ENCODE measurements around the gene HTR2B.
"Not testable (repeated sequence)": the region's sequence is repeated elsewhere in the genome, so short reads cannot be mapped to it uniquely, and the experiment has no call there.

Gene HTR2B

DNA sequence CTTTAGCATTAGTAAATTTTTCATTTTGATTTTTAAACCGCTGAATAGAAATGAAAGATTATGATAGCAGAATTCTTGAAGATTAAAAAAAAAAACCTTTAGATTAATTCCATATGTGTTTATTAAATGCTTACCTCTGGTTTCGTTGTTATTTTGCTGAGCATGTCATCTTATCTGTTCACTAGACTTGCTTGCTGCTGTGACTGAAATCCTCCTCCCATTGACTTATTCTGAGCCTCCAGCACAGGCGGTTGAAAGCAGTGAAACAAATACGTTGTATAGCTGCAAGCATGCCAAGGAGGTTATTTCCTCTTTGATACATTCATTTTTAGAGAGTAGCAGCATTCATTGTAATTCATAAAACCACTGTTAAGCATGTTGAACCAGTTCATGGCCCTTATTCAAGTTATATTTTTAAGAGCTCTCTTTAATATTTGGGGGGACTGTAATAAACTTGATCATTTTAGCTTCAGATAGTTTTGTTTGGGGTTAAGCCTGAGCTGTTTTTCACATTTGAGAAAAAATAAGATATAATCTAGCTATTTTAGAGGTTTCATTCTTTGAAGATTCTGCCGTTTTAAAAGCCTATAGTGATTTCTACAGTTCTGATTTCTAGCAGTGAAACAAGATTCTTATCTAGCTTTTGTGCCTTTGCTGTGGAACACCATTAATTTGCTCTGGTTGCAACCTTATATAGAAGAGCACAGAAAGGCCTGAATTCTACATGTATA, at the start of gene HTR2B:
Gene HTR2B (minus strand): TSS at position 205 of the 731 bp plus-strand sequence. CDS start 1,278 bp downstream, outside the sequence.
- DNase-seq (ENCODE audit: low read depth) = no peak

DNA sequence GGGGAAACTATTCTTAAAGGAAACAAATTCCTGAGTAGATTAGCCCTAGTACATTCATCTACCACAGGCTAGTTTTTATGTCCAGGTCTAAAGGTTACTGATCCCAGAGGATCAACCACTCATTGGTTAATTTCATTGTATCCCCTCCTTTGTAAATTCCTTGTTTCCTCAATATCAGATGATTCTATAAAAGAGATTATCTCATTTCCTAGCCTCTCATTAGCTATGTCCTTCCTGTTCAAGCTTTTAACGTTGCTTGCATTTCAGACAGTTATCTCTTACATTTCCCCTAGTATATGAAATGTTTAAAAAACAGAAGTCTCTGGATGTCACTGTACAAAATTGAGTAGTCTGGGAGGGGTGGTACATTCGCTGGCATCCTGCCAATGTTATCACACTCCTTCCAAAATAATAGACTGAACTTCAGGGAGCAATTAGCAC, 49.4 kb upstream of the HTR2B start:
- no peak for DNase-seq (ENCODE audit: low read depth)

GRCh38 chr2:231172025-231172424, 47.2 kb upstream of the HTR2B start:
- DNase-seq (ENCODE audit: low read depth) = no peak

- DNase-seq (ENCODE audit: low read depth) = no peak
Observed at GRCh38 chr2:231170055-231170454, 45.2 kb upstream of the HTR2B start.

DNA sequence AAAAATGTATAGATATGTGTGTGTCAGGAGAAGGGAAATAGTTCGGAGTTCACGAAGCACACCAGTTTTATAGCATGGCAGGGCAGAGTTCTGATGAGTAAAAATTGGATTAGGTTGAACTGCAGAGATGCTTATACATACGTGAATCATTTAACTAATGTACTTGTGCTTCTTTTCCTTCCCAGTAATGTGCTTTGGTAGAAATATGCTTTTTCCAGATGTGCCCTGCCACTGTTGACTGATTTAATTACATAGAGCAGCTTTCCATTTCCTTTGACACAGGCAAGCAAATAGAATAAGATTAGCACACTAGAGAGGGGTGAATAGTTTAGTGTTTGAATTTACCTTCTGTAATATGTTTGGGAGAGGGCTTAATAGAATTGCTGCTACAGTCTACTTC, 44.6 kb upstream of the HTR2B start:
- DNase-seq (ENCODE audit: low read depth) = no peak

- no peak for DNase-seq (ENCODE audit: low read depth)
Observed at GRCh38 chr2:231168460-231169139, 43.8 kb upstream of the HTR2B start.

DNA sequence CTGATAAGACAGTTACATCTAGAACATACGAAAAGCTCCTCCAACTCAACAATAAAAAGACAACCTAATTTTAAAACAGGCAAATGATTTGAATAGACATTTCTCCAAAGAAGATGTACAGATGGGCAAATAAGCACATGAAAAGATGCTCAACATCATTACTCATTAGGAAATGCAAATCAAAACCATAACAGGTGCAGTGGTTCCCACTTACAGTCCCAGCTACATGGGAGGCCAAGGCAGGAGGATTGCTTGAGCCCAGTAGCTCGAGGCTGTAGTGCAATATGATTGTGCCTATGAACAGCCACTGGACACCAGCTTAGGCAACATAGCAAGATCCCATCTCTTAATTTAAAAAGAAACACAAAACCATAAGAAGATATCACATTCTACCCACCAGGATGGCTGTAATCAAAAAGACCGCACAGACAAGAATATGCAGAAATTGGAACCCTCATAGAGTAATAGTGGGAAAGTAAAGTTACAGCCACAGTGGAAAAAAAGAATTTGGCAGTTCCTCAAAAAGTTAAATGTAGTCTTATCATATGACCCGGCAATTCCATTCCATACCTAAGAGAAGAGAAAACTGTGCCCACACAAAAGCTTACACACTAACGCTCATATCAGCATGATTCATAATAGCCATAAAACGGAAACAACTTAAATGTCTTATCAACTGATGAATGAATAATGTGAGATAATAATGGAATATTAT, 43.1 kb upstream of the HTR2B start:
- no peak for DNase-seq (ENCODE audit: low read depth)

DNA sequence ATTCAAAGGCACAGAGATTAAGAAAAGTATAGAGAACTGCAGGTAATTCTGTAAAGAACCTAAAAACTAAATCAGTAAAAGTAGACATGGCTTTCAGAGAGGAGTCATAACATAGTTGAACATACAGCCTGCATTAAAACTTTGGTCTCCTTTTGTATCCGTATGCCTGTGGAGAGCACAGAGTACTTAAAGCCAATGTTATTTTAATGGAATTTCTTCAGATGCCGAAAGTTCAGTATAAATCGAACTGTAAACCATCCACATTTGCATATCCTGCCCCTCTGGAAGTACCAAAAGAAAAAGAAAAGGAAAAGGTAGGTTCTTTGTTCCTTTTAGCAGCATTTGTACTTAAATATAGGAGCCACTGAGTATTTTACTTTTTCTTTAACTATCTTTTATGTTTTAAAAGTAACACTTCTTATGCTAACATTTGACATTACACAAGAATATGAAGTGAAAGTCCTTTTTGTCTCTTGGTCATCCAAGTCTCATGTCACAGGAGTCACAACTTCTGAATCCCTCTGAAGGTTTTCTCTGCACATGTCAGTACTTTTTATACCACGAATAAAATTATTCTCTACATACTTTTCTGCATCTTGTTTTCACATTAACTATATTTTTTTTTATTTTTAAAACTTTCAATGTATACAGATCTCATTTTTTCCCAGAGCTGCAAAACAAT, 38.7 kb upstream of the HTR2B start:
- DNase-seq (ENCODE audit: low read depth) = no peak

DNA sequence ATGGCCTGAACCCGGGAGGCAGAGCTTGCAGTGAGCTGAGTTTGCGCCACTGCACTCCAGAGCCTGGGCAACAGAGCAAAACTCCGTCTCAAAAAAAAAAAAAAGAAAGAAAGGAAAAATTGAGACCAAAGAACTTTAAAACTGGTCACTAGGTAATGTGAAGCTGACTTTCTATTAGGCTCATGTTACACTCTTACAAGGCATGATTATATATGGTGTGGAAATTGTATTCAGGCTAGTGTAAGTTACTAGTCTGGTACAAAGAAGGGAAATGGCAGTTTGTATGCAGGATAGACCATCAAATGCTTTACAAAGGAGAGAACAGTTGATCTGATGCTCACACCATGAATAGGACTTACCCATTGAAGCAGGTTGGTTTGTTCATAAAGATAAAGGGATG, 38.2 kb upstream of the HTR2B start:
- DNase-seq (ENCODE audit: low read depth) = no peak

GRCh38 chr2:231161877-231162329, 37.1 kb upstream of the HTR2B start:
- no peak for DNase-seq (ENCODE audit: low read depth)

DNA sequence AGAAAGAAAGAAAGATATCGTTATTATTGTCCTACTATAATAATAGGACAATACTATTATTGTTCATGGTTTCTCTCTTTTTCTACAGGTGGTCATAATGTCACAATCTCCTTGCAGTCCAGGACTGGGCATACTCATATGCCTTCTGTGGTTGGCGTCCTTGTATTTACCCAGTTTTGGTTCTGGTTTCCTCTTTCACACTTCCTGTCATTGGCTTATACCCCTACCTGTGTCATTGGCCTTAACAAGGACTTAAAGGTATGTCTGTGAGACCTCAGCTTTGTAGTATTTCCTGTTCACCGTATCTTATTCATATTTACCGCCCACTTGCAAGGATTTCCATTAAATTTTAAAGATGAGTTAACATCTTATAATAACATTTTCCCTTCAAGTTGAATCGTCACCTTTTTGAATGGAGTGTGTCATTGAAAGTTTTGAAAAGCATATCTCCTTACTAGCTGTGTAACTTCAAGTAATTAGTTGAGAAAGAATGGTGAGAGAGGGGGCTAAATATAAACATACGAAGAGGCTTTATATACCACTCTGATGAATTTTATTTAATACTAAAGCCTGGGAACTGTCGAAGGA, 36.5 kb upstream of the HTR2B start:
- no peak for DNase-seq (ENCODE audit: low read depth)

GRCh38 chr2:231160701-231161100, 35.9 kb upstream of the HTR2B start:
- DNase-seq (ENCODE audit: low read depth) = no peak

- DNase-seq (ENCODE audit: low read depth) = no peak
Observed at GRCh38 chr2:231159306-231159705, 34.5 kb upstream of the HTR2B start.

DNA sequence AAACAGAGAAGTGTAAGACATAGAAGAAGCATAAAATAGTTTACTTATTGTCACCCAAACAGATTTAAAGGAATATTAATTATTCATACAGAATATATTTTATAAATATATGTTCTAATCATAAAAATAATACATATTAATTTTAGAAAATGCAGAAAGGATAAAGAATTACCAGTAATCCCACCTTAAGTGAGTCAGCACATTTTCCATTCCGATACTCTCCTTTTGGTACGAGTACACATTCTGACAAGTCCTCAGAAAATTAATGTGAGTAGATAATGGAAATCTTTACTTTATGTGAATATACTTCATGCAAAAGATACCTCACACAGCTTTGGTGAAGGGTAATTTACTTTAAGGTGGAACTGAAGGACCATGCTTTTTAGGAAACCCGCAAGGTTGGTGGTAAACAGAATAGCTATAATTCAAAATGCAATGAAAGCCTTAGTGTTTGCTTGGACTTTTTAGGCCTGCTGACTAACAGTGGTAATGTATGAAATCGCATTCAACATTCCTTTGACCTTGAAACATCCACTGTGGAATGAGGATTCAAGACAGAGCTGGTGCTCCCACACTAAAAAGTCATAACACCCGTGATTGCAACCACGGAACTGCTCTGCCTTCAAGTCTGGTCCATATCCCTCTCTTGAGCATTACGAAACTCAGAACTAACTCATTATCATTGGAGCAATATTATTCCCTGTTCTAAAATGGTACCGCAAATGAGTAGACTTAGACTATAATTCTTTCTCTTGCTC, 28.1 kb upstream of the HTR2B start:
- DNase-seq (ENCODE audit: low read depth) = no peak

DNA sequence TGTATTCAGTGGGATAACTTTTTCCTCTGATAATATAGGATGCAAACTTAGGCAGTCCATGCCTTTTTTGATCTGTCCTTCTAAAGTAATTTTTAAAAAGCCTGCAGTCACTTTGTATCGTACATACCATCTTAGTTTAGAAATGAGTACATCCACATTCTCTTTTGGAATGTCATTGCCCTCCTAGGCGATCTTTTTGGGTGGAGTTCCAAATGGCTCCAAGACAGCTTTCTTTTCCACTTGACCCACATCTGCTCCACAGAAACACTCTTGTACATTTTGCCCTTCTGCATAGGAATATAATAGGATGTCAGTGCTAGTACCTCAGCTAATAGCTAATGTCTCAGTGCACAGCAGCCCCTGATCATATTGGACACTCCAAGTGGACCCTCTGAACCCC, 21.8 kb upstream of the HTR2B start:
- no peak for DNase-seq (ENCODE audit: low read depth)

DNA sequence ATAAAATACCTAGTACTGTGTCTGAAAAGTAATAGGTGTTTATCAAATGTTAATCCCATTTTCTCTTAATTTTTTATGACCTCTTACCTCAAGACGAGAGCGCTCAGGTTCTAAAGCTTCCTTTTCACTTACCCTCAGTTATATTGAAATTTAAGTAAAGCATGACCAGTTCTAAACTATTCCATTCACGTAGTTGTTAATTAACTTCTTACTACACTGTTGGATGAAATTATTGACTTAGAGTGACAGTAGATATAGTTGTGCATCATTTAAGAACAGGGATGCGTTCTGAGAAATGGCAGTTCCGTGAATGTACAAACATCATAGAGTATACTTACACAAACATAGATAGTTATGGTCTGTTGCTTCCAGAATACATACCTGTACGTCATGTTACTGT, 20.1 kb upstream of the HTR2B start:
- no peak for DNase-seq (ENCODE audit: low read depth)

GRCh38 chr2:231140808-231141207, 16.0 kb upstream of the HTR2B start:
- not testable (repeated sequence) for DNase-seq (ENCODE audit: low read depth)

- no peak for DNase-seq (ENCODE audit: low read depth)
Observed at GRCh38 chr2:231139796-231140195, 15.0 kb upstream of the HTR2B start.

DNA sequence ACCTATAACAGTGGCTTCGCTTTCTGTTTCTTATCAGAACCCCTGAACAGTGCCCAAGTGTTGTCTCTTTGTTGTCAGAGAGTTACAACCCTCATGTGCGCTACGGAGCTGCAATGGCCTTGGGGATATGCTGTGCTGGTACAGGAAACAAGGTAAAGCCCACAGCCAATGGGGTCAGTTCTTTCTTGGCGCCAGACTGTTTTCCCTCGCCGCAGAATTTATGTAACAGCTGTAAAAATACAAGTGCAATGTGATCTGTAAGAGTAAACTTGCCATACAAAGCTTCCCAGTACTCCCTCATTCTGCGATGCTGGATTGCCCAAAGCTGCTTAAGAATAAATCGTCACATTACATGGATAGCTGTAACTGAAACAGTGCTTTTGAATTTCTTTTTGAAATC, 13.9 kb upstream of the HTR2B start:
- no peak for DNase-seq (ENCODE audit: low read depth)

GRCh38 chr2:231134910-231135655, 10.2 kb upstream of the HTR2B start:
- no peak for DNase-seq (ENCODE audit: low read depth)

All from stimulated activated CD8-positive, alpha-beta memory T cell treated with anti-CD3 and anti-CD28 coated beads, Interleukin-7, amount 100 ng/mL, for 24 hours (primary cell).